K562 (cell line): ENCODE measurements around the gene GIMAP7. TPM values are rescaled to one million over a fixed set of nuclear protein-coding genes. Genes with fewer than 3 reads are reported as not detected.
A peak's percentile ranks its signal among the peaks of the same experiment; 100 is the strongest.
"Not testable (repeated sequence)": the region's sequence is repeated elsewhere in the genome, so short reads cannot be mapped to it uniquely, and the experiment has no call there.

Source experiments
- ATAC-seq: fragments of 200-7000 bp; cut with Tn5 transposase; 3 replicates; pipeline ENCODE4 v1.9.1; 2020; ENCODE audit warnings: moderate library complexity
- BruUV-seq: library from RNA; stranded (reverse); fragments of 400-500 nt; replicated peaks from 2 replicates; lab custom pipeline; 2021; lab: Mats Ljungman, UMichigan
- CTCF ChIA-PET: fragments of 300-600 bp; formaldehyde crosslinking; extraction: SDS; loops from one replicate; lab custom pipeline; 2021; ENCODE audit warnings: low intra/inter-chr PET ratio; lab: Yijun Ruan, JAX
- POLR2A ChIA-PET: fragments of 300-600, 350-650 bp; sonication (Branson Sonifier 250); formaldehyde crosslinking; extraction: SDS; loops from one replicate; lab custom pipeline; 2021; ENCODE audit warnings: antibody characterized with exemption, inconsistent platforms; lab: Yijun Ruan, JAX
- DNase-seq, 4 experiments: peaks; one replicate each; pipeline versions ENCODE4 v3.0.0 to v3.0.0-alpha.2; 2011 to 2018; ENCODE audit warnings: low spot score in 3 of 4, mixed read lengths in 3 of 4; ENCODE audit errors: extremely low read depth in 1 of 4
- FAIRE-seq: peaks from 2 replicates; lab custom pipeline; 2011; peaks lifted over from hg19 to GRCh38; lab: Jason Lieb, UNC
- H2AFZ ChIP-seq: 2 replicates; pipeline ENCODE4 v1.6.0; 2011; ENCODE audit warnings: low read depth, low read length, control low read depth, inconsistent platforms
- H3K27ac ChIP-seq: fragments of 200-600 bp; 3 replicates; pipeline ENCODE4 v1.8.0; 2011; ENCODE audit warnings: low read depth, mild to moderate bottlenecking, control low read depth, inconsistent platforms, low read length, moderate library complexity, mixed read lengths; ENCODE audit errors: extremely low read depth
- H3K27me3 ChIP-seq, 2 experiments: fragments of 300-600 bp in 1 of 2; 2 replicates in 1 of 2; 3 replicates in 1 of 2; pipeline versions ENCODE4 v1.6.0 to v1.8.0; 2011; ENCODE audit warnings: inconsistent platforms in 2 of 2, low read length in 2 of 2, mild to moderate bottlenecking in 1 of 2, mixed read lengths in 1 of 2, moderate library complexity in 1 of 2; ENCODE audit not compliant: control insufficient read depth in 2 of 2, insufficient read depth in 2 of 2
- H3K36me3 ChIP-seq: fragments of 300-600 bp; 3 replicates; pipeline ENCODE4 v1.8.0; 2011; ENCODE audit warnings: mild to moderate bottlenecking, low read length, inconsistent platforms; ENCODE audit not compliant: control insufficient read depth, insufficient read depth
- H3K4me1 ChIP-seq, 2 experiments: fragments of 200-600 bp in 1 of 2; replicated peaks in 1 of 2; 2 replicates in 1 of 2; 3 replicates in 1 of 2; pipeline versions ENCODE4 v1.5.1 to v1.8.0; 2011; ENCODE audit warnings: inconsistent platforms in 2 of 2, low read length in 2 of 2, mild to moderate bottlenecking in 1 of 2, mixed read lengths in 1 of 2, moderate library complexity in 1 of 2; ENCODE audit not compliant: control insufficient read depth in 2 of 2, insufficient read depth in 2 of 2
- H3K4me2 ChIP-seq: 2 replicates; pipeline ENCODE4 v1.6.1; 2011; ENCODE audit warnings: low read length, control low read depth, inconsistent platforms, mixed read lengths; ENCODE audit not compliant: insufficient read depth
- H3K4me3 ChIP-seq: fragments of 200-600 bp; sonication (generic), shearing (Covaris generic); 2 replicates; pipeline ENCODE4 v1.5.1; 2016; ENCODE audit warnings: control low read depth, inconsistent platforms
- H3K79me2 ChIP-seq: fragments of 200-600 bp; 3 replicates; pipeline ENCODE4 v1.8.0; 2011; ENCODE audit warnings: low read length, inconsistent platforms; ENCODE audit not compliant: control insufficient read depth, insufficient read depth
- H3K9ac ChIP-seq, 2 experiments: 2 replicates each; pipeline versions ENCODE4 v1.6.0 to v1.6.1; 2011; ENCODE audit warnings: low read depth in 2 of 2, low read length in 2 of 2, control low read depth in 1 of 2, inconsistent platforms in 1 of 2, mild to moderate bottlenecking in 1 of 2, mixed read lengths in 1 of 2; ENCODE audit not compliant: insufficient read depth in 1 of 2
- H3K9me1 ChIP-seq: one replicate; pipeline ENCODE4 v1.6.0; 2011; ENCODE audit warnings: inconsistent platforms, mild to moderate bottlenecking, low read length, moderate library complexity; ENCODE audit not compliant: control insufficient read depth, insufficient read depth
- H3K9me3 ChIP-seq: replicated peaks from 2 replicates; pipeline ENCODE4 v1.5.1; 2011; ENCODE audit warnings: low read depth, low read length, inconsistent platforms; ENCODE audit not compliant: control insufficient read depth, insufficient read depth
- H4K20me1 ChIP-seq: replicated peaks from 2 replicates; pipeline ENCODE4 v1.6.1; 2011; ENCODE audit warnings: low read length, inconsistent platforms, mixed read lengths; ENCODE audit not compliant: control insufficient read depth, insufficient read depth
- HDAC3 ChIP-seq: fragments of 450-650 bp; IDR thresholded peaks from 2 replicates; pipeline ENCODE4 v1.6.1; 2018; ENCODE audit warnings: borderline replicate concordance, mild to moderate bottlenecking, moderate library complexity; ENCODE audit not compliant: partially characterized antibody
- JUN ChIP-seq, 2 experiments: sonication (generic) in 1 of 2; formaldehyde crosslinking in 1 of 2; IDR thresholded peaks; 2 replicates each; pipeline versions ENCODE4 v1.6.1 to v1.8.0; 2012 to 2022; ENCODE audit warnings: borderline replicate concordance in 2 of 2, mild to moderate bottlenecking in 2 of 2, improper control_type of control experiment in 1 of 2, low read depth in 1 of 2, low read length in 1 of 2, missing genetic modification reagents in 1 of 2
- PHB2 ChIP-seq: fragments of 450-650 bp; IDR thresholded peaks from 2 replicates; pipeline ENCODE4 v1.6.1; 2017; ENCODE audit warnings: low read depth
- POLR2H ChIP-seq: IDR thresholded peaks from 2 replicates; pipeline ENCODE4 v1.6.1; 2016; ENCODE audit warnings: missing genetic modification characterization, low read depth, mild to moderate bottlenecking, control low read depth, missing compliant biosample characterization, moderate library complexity
- WGBS: fragments of 100-300 bp; shearing (Covaris generic); methylation state at CpG from one replicate; pipeline ENCODE4 v1.1.6; 2016; ENCODE audit warnings: low coverage, mixed read lengths; ENCODE audit not compliant: insufficient coverage; ENCODE audit errors: missing lambda C conversion rate; 5-methylcytosine and 5-hydroxymethylcytosine counted together
- in situ Hi-C: fragments of 300-500 bp; cut with MboI; formaldehyde crosslinking; loops from 4 replicates; pipeline ENCODE4 v1.15.0; 2018; ENCODE audit warnings: inconsistent platforms, mixed read lengths
- intact Hi-C: fragments of 100-400 bp; cut with micrococcal nuclease; formaldehyde crosslinking; loops from 2 replicates; pipeline ENCODE4 v1.14.2; 2022
- polyA plus RNA-seq, 8 experiments: library from polyadenylated mRNA; depleted of rRNA in 4 of 8; stranded (reverse) in 5 of 8; unstranded in 3 of 8; fragments of >200 nt; fragmentation: Nextera tagmentation in 2 of 8; fragmentation: Illumina TruSeq in 1 of 8; extraction: Ambion mirVana in 2 of 8; extraction: Trizol in 1 of 8; gene quantifications; 2 replicates each; pipeline versions ENCODE4 v1.2.1 to v1.2.3, GENCODE V29; 2011 to 2014; ENCODE audit warnings: inconsistent platforms in 1 of 8, missing spikeins in 1 of 8
- total RNA-seq, 7 experiments: library from RNA; depleted of rRNA in 6 of 7; stranded (reverse); fragments of >200 nt in 6 of 7; fragmentation: Illumina TruSeq in 2 of 7; extraction: Trizol in 2 of 7; gene quantifications; 2 replicates each; pipeline versions ENCODE4 v1.2.1 to v1.2.3, GENCODE V29; 2011 to 2021; ENCODE audit warnings: low replicate concordance in 1 of 7
- TF ChIP-seq, protein P1 (sequence below): fragments of 450-650 bp; formaldehyde crosslinking; IDR thresholded peaks from 2 replicates; pipeline ENCODE4 v1.4.0; 2020; ENCODE audit warnings: mild to moderate bottlenecking, moderate library complexity

GIMAP7 gene
- total and polyA plus RNA-seq, 9 of the 15 experiments (the other 6 are each of a cell fraction or from before 2014, with no cell fraction given) = 0.42 TPM; not detected in 8

DNA sequence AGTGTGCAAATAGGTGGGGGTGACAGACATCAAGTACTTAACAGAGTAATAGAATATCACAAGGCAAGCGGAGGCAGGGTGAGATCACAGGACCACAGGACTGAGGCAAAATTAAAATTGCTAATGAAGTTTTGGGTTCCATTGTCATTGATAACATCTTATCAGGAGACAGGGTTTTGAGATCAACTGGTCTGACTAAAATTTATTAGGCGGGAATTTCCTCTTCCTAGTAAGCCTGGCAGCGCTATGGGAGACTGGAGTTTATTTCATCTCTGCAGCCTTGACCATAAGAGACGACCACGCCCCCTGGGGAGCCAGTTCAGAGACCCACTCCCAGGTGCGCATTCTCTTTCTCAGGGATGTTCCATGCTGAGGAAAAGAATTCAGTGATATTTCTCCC is 8.3 kb downstream of the GIMAP7 start:
- POLR2A ChIA-PET, DNase-seq, in situ Hi-C loops, H3K9ac ChIP-seq, H3K4me2 ChIP-seq, ATAC-seq, H3K27ac ChIP-seq, H3K9me3 ChIP-seq, BruUV-seq, H3K36me3 ChIP-seq, H3K4me1 ChIP-seq, CTCF ChIA-PET, H3K27me3 ChIP-seq, FAIRE-seq, H3K79me2 ChIP-seq, H3K9me1 ChIP-seq, H2AFZ ChIP-seq, H4K20me1 ChIP-seq, H3K4me3 ChIP-seq: not testable (repeated sequence)
- WGBS = 1% methylated on average over 6 of the region's 6 CpGs
- intact Hi-C loops = loop anchor here (10.0 kb wide), 1 partner anchor 232 kb away; no protein-coding TSS in a partner anchor

- POLR2A ChIA-PET = no interaction called here
- 0% methylated on average over 2 of the region's 2 CpGs for WGBS
- Histone ChIP-seq H4K20me1 (no peaks in the 10 kb centered on the region), H3K9me3 (no peaks in the 10 kb centered on the region), H3K27me3 (peaks cover 7 to 9% of the 10 kb centered on the region in 2 experiments; a peak in 4 of 5 replicates), H2AFZ (no peak overlapping the region), H3K9me1 (no peaks in the 10 kb centered on the region), H3K4me2 (no peak overlapping the region), H3K4me1 (no peaks in the 10 kb centered on the region), H3K36me3 (no peaks in the 10 kb centered on the region), H3K79me2 (no peaks in the 10 kb centered on the region), H3K9ac (no peak overlapping the region), H3K4me3 (no peak overlapping the region), H3K27ac (no peak overlapping the region)
- FAIRE-seq (no peak), DNase-seq (no peak), ATAC-seq (peak; percentile 65; the same call in 2 of the 3 replicates)
- intact Hi-C loops (loop anchor here (10.0 kb wide), 1 partner anchor 231 kb away; no protein-coding TSS in a partner anchor), in situ Hi-C loops (no loop called here)
- no TSS peak for BruUV-seq
- CTCF ChIA-PET = no interaction called here
- no peak for TF ChIP-seq PHB2
- no peak for TF ChIP-seq POLR2H (tag)
- TF ChIP-seq JUN (IDR thresholded peaks at IDR 0.05; ENCODE audit: borderline replicate concordance, low read depth, low read length) = no peak
- no peak for TF ChIP-seq JUN (CRISPR knock-in tag; IDR thresholded peaks at IDR 0.05; ENCODE audit: borderline replicate concordance)
- no peak for TF ChIP-seq HDAC3
- TF ChIP-seq, protein P1, sequence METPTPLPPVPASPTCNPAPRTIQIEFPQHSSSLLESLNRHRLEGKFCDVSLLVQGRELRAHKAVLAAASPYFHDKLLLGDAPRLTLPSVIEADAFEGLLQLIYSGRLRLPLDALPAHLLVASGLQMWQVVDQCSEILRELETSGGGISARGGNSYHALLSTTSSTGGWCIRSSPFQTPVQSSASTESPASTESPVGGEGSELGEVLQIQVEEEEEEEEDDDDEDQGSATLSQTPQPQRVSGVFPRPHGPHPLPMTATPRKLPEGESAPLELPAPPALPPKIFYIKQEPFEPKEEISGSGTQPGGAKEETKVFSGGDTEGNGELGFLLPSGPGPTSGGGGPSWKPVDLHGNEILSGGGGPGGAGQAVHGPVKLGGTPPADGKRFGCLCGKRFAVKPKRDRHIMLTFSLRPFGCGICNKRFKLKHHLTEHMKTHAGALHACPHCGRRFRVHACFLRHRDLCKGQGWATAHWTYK (CRISPR knock-in tag) = no peak
Measured at GRCh38 chr7:150524018-150524417, 9.3 kb downstream of the GIMAP7 start.
